ENCODE measurements around the gene DPM3.
A peak's percentile ranks its signal among the peaks of the same experiment; 100 is the strongest.

DPM3 gene

GRCh38 chr1:155177192-155177917 is 37.0 kb upstream of the DPM3 start:
- H3K27ac ChIP-seq: no peak overlapping the region
- no peaks in the 10 kb centered on the region for H3K36me3 ChIP-seq
- peaks cover 28 to 33% of the 10 kb centered on the region in 2 experiments for H3K4me1 ChIP-seq (ENCODE audit: control insufficient read depth in 1 of 2, insufficient read depth in 1 of 2, low read depth in 1 of 2, low read length in 1 of 2)
- no peak for TF ChIP-seq CTCF (IDR thresholded peaks at IDR 0.05)
- no peaks in the 10 kb centered on the region for H3K9me3 ChIP-seq
- no peak overlapping the region for H3K4me3 ChIP-seq (ENCODE audit: low read depth in 1 of 2, low read length in 1 of 2)
- H3K27me3 ChIP-seq: peaks cover 19% of the 10 kb centered on the region

- Histone ChIP-seq H3K9me3 (no peaks in the 10 kb centered on the region), H3K27ac (no peak overlapping the region), H3K4me1 (ENCODE audit: control insufficient read depth in 1 of 2, insufficient read depth in 1 of 2, low read depth in 1 of 2, low read length in 1 of 2) (peaks cover 32 to 37% of the 10 kb centered on the region in 2 experiments), H3K4me3 (ENCODE audit: low read depth in 1 of 2, low read length in 1 of 2) (no peak overlapping the region), H3K27me3 (peaks cover 19% of the 10 kb centered on the region), H3K36me3 (no peaks in the 10 kb centered on the region)
- peak; percentile 89 for TF ChIP-seq CTCF (IDR thresholded peaks at IDR 0.05)
Observed at GRCh38 chr1:155176544-155177071, 36.3 kb upstream of the DPM3 start.

GRCh38 chr1:155175927-155176371 is 35.6 kb upstream of the DPM3 start:
- H3K4me1 ChIP-seq (ENCODE audit: control insufficient read depth in 1 of 2, insufficient read depth in 1 of 2, low read depth in 1 of 2, low read length in 1 of 2): peaks cover 32 to 37% of the 10 kb centered on the region in 2 experiments
- TF ChIP-seq CTCF (IDR thresholded peaks at IDR 0.05): no peak
- H3K27ac ChIP-seq: no peak overlapping the region
- no peak overlapping the region for H3K4me3 ChIP-seq (ENCODE audit: low read depth in 1 of 2, low read length in 1 of 2)
- H3K36me3 ChIP-seq: no peaks in the 10 kb centered on the region
- H3K9me3 ChIP-seq: no peaks in the 10 kb centered on the region
- peaks cover 19% of the 10 kb centered on the region for H3K27me3 ChIP-seq

- no peaks in the 10 kb centered on the region for H3K36me3 ChIP-seq
- peaks cover 32 to 37% of the 10 kb centered on the region in 2 experiments for H3K4me1 ChIP-seq (ENCODE audit: control insufficient read depth in 1 of 2, insufficient read depth in 1 of 2, low read depth in 1 of 2, low read length in 1 of 2)
- no peaks in the 10 kb centered on the region for H3K9me3 ChIP-seq
- H3K4me3 ChIP-seq (ENCODE audit: low read depth in 1 of 2, low read length in 1 of 2): no peak overlapping the region
- H3K27me3 ChIP-seq: peaks cover 19% of the 10 kb centered on the region
- TF ChIP-seq CTCF (IDR thresholded peaks at IDR 0.05): no peak
- H3K27ac ChIP-seq: no peak overlapping the region
Observed at GRCh38 chr1:155175281-155175926, 35.1 kb upstream of the DPM3 start.

- Histone ChIP-seq H3K4me1 (ENCODE audit: control insufficient read depth in 1 of 2, insufficient read depth in 1 of 2, low read depth in 1 of 2, low read length in 1 of 2) (peaks cover 32 to 37% of the 10 kb centered on the region in 2 experiments), H3K36me3 (peaks cover 2% of the 10 kb centered on the region), H3K4me3 (ENCODE audit: low read depth in 1 of 2, low read length in 1 of 2) (peak overlapping the region; percentile 85 to 87), H3K27me3 (peaks cover 19% of the 10 kb centered on the region), H3K9me3 (no peaks in the 10 kb centered on the region), H3K27ac (no peak overlapping the region)
- TF ChIP-seq CTCF (IDR thresholded peaks at IDR 0.05): no peak
Observed at GRCh38 chr1:155174324-155175280, 34.3 kb upstream of the DPM3 start.

All from neutrophil (primary cell).